GM11168 (cell line): ENCODE data around the gene NRF1.

Experiments used
- in situ Hi-C: fragments of 300-500 bp; cut with MboI; formaldehyde crosslinking; loops from one replicate; pipeline ENCODE4 v1.12.0; 2022; ENCODE audit warnings: low sequenced_read_pairs; ENCODE audit not compliant: unreplicated experiment

Gene NRF1

DNA sequence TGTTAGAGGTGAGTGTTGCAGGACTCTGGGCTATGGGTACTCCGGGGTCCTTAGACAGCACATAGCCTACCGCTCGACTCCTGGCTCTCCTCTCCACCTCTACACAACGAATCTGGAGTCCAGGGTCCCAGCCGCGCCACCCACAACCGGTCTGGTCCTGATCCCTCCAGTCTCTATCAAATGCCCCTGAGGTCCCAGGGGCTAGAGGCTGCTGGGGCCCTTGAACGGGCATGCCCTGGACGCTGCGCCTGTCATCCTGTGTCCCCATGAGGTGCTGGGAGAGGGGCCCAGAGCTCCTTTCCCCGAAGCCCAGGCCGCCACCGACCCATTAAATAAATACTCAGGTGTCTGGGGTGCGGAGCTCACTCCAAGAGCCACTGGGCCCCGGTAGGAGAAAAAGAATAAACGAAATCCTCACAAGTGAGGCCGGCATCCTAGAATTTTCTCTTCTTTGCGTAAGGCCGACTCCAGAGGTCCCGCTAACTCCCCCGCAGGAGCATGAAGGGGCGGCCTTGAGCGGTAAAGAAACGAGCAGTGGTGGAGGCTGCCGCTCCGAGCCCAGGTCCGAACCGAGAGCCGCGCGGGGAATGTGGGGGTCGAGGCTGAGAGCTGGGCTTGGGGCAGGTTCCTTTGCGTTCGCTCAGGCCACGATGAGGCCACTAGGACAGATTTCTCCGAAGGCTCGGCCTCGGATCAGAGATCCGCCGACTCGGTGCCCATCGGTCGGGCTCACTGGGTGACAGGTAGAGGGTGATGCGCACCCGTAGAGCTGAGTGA is 166.7 kb downstream of the NRF1 start:
- in situ Hi-C loops, result no loop called here

DNA sequence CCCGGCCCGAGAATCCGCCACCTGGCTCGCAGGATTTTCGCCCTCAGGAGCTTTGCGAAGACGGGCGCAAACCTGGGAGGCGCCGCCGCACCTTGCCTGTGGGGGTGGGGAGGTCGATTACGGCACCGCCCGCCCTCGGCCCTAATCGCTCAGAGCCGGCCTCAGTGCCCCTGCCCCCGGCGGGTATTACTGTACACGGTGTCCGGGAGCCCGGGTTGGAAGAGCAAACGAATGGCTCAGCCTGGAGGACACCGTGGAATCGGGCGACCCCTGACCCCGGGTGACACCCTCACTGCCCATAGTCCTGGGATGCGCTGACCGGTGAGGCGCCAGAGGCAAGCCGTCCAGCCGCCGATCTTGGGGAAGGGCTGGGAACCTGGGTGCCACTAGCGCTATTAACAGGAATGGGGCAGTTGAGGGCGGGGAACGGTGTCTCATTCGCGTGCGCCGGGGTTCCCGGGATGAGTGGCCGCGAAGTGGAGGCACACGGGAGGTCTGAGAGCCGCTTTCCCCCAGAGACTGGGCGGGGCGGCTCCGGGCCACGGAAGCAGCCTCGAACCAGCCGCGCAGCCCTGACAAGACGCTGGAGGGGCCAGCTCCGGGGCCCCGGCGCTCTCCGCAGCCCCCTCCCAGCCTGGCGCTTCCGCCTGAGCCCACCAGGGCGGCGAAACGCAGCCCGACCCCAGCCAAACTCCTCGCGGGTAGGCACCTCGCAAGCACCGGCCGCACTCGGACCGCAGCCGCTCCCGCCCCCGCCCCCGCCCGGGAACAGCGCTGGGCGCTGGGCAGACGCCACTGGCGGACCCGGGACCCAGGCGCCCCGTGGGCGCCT is 167.5 kb downstream of the NRF1 start:
- in situ Hi-C loops, result no loop called here

DNA sequence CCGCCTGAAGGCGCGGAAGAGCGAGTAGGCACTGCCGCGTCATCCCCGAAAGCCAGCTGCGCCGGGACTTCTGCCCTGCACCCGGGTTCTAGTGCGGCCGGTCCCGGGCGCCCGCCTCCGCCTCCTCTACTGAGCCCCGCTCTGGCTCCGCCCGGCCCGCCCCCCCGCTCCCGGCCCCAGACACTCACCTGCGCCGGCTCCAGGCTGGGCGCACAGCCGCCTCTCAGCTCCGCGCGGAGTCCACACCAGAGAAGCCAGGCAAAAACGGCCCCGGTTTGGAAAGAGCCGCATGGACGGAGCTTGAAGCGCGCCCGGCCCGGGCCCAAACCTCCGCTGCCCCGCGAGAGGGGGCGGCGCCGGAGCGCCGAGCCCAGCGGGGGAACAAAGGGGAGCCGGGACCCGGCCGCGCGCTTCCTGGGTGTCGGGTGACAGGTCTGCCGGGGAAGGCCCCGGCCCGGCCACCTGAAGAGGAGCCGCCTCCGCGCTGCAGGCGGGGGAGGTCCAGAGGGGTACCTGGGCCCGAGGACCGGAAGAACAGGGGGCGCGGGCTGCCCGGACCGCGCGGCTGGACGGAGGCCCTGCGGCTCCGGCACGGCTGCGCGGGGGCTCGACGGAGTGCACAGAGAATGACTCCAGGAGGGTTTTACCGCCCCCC is 168.2 kb downstream of the NRF1 start:
- in situ Hi-C loops, result no loop called here

DNA sequence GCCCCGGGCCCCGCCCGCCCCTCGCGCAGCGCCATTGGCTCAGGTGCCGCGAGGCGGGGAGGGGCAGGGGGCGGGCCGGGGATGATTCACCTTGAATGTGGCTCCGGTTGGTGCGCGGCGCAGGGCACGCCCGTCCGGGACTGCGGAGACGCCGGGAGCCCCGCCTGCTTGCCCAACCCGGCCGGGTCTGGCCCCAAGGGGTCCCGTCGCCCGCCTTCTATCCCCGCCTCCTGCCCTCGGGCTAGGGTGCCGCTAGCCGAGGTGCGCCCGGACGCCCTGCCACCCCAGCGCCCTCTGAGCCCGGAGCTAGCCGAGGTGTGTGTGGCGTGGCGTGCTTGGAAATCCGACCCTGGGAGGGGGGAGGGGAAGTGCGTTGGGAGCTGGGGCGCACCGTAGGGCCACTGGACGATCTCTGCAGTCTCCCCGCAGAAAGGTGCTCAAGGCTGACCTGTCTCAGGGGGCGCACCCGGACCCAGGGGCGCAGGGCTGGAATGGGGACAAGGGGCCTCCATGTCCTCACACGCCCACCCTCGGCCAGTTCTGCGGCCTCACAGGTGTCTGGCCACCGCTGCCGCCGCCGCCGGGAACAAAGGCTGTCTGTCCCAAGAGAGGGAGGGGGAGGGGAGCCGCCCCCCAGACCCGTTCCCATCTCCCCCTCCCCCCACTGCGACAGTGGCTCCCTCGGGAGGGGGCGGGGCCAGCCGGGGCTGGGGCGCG is 168.9 kb downstream of the NRF1 start:
- in situ Hi-C loops, result no loop called here

DNA sequence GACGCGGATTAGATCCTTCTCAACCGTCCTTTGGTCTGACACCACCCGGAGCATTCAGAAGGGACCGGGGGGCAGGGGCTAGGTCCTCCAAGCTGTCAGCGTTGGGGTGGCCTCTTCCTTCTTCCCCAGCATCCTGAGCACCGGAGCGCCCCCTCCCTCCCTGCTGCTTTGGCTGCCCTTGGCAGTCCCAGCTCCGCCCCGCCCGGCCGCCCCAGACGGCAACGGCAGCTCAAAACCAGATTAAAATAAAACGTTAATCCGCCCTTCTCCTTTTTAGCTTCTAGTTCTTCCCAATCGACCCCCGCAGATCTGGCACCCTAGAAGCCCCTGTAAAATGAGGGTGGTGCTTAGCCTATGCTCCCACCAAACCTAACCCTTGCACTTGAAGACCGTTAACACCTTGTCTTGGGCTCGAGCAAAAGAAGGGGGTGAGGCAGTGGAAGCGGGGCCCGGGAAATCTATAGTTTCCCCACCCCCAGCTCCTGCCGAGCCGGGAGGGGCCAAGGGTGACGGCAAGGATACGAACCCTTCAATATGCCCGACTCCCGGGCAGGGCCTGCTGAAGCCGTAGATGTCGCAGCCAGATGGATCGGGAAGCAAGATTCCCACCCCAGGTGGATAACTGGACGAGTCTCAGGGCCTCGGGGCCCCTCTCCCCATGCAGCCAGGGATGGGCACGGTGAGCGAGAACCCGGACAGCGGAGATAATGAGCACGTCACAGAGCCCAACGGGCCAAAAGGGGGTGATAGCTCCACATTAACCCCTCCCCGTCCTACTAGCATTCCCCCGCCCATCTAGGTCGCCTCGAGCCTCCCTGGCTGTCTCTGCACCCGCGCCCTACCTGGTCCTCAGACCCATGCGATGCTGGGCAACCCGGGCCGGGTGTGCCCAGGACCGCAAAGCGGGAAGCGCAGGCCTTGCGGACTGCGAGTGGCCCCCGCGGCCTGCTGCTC is 169.7 kb downstream of the NRF1 start:
- in situ Hi-C loops, result no loop called here

DNA sequence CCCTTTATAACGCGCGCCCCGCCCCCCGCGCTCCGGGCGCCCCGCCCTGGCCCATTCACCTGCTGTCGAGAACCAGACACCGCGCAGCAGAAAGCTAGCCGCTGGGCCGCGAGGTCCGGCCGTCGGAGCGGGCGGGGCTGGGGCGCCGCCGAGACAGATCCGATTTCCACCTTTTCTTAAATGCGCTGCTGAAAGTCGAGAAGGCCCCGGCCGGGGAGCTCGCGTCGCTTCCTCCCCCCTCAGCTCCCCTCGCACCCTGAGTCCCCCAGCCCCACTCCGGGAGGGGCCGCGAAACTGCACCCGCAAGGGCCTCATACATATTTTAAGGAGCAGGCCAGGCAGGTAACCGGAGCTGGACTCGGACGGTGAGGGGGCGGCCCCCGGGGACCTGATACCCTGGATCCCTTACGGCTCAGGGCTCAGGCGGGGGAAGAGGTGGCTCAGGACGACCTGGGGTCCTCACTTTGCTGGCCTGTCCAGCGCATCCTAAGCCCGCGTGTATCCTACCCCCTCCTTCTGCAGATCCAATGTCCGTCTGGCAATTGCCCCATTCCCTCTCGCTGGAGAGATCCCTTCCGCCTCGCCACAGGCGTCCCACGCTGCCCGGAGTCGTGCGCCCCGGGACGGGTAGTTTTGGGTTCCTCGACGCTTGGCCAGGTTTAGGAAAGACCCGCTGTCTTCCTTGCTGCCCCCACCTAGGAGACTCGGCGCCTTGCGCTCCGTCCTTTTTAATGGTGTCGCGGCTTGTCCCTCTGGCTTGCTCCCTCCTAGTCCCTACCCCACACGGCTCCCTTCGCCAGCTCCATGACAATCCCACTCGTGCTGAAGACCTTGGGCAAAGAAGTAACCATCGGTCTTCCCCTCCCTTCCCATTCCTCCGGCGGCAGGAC is 170.7 kb downstream of the NRF1 start:
- in situ Hi-C loops, result no loop called here

DNA sequence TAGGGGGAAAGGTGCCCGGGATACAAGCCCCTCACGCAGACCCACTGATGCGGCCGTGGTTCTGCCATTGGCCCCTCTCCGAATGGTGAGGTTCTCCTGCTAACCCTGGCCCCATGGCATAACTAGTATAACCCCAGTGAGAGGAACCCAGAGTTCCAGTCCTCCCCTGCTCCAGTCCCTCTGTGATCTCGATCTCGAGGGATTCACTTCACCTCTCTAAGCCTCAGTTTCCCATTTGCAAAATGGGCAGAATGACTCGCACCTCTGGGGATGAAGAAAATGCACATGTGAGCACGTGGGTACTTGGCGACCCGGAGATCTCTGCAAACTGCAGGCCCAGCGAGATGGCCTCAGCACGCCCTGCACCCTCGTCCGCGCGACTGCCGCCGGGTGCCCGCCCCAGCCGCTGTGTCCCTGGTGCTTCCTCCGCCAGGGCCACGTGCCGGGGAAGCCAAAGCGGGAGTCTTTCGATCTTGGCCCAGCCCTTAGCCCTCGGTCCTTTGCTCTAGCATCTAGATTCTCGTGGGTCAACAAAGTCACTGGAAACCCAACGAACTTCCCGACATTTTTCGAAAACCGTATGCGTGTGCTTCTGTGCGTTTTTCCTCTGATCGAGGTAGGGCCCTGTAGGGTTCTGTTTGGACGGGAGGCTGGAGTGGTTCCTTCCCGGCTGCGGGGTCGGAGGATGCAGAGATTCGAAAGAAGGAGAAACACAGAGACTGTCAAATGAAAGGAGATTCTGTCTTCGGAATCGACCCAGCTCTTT is 171.5 kb downstream of the NRF1 start:
- in situ Hi-C loops, result no loop called here

DNA sequence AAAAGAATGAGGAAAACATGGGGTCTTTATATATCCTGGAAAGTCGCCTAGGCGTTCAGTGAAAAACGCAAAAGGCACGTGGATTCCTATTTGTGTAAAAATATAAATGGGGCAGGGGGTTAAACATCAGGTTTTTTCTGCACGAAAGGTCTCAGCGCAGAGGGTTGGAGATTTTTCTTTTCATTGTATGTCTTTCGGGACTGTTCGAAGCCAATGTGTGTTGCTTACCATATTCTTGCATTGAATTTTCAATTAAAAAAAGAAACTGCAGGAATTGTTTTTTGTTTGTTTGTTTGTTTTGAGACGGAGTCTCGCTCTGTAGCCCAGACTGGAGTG is 172.0 kb downstream of the NRF1 start:
- in situ Hi-C loops, result no loop called here

DNA sequence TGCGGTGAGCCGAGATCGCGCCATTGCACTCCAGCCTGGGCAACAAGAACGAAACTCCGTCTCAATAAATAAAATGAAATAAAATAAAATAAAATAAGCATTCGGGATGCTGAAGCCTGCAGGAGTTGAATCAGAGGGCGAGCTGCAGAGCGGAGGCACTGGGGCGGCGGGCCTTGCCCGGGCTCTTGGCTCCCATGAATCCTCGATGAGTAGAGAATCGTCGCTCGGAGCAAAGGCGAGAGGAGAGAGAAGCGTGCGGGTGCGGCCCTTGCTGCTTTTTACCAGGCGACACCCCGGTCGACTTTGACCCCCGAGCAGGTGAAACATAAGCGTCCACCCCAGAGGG is 172.9 kb downstream of the NRF1 start:
- in situ Hi-C loops, result no loop called here

DNA sequence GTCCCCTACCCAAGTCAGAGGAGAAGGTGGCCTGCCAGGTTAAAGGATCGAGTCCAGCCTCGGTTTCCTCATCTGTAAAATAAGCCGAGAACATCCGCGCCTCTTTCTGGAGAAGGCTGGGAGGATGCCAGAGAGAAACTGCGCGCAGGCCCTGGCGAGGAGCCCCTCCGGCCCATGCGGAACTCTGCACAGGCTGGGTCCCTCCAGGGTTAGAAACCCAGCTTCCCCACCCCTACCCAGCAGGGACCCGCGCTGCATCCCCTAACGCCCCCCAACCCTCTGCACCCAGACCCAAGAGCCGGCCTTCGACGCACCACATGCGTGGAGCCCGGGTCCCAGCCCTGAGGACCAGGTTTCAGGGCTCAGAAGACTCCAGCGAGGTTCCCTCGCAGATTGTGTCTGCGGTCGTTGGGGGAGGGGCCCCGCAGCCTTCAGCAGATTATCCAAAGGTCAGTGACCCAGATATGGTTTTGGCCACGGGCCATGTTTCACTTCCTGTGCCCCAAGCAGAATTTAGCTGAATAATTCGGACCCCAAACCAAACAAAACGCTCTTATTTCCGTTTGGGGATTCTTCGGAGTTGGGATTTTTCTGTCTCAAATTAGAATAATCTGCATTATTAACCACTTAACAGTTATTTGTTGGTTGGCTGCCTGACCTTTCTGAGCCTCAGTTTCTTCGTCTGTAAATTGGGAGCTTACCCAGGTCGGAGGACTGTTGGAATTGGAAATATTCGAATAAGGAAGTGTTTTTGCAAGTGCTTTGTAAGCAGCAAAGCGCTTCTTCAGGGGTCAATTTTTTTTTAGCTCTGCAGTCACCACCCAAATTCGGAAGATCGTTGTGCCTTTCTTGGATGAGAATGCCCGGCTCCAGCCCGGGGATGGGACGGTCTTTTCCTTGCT is 173.5 kb downstream of the NRF1 start:
- in situ Hi-C loops, result no loop called here

DNA sequence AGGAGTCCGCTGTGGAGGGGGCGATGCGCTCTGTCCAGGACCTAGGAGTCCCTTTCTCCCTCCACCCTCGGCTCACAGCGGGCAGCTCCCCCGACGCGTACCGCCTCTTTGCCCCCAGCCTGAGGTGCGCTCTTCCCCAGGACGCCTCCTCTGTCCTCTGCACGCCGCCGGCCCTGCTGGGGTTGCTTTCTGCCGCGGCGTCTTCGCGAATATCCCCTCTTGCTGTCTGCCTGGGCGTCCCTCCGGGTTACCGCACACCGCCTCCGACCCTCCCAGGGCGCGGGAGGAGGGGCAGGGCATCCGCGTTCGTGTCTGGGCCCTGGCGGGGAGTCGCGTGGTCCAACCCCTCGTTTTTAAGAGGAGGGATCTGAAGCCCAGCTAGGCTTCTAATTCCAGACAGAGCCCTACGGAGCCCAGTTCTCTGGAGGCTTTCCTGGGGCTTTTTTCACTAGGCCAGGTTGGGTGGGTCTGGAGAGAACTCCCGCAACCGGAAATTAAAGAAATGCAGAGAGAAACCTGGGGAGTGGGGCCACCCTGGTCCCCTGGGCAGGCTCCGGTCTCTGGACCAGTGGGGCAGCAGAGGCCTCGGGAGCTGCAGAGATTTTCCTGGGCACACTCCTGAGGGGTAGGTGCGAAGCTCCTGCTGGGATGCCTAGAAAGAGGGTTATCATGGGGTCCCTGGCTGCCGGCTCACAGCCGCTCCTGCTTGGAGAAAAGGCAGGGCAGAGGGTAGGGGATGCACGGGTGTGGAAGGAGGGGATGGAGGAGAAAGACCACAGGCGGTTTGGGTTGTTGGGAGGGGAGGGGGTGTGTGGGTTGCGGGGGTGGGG is 174.4 kb downstream of the NRF1 start:
- in situ Hi-C loops, result no loop called here

DNA sequence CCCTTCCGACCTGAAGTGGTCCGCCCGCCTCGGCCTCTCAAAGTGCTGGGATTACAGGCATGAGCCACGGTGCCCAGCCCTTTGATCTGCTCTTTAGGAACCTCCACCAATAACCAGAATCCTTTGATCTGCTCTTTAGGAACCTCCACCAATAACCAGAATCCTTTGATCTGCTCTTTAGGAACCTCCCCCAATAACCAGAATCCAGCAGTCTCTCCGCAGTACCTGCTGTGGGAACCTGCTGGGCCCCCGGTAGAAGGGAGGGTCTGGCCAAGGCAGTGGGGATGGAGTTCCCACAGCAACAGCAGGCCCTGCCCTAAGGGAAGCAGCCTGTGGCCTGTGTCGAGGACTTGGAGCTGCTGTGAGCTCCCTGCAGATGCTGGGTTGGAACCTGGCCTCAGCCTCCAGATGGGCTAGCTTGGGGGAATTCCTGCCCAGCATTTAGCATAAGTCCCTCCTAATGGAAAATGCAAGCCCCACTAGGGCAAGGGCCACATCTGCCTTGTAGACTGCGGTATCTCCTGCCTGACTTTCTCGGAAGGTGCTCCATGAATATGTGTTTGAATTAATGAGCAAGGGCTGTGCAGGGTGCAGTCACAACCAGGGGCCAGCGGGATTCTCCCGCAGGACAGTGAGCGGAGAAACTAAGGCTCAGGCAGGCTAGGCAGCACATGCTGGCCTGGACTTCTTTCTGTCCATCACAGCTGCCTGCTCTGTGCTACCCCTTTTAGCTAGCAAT is 175.5 kb downstream of the NRF1 start:
- in situ Hi-C loops, result no loop called here

DNA sequence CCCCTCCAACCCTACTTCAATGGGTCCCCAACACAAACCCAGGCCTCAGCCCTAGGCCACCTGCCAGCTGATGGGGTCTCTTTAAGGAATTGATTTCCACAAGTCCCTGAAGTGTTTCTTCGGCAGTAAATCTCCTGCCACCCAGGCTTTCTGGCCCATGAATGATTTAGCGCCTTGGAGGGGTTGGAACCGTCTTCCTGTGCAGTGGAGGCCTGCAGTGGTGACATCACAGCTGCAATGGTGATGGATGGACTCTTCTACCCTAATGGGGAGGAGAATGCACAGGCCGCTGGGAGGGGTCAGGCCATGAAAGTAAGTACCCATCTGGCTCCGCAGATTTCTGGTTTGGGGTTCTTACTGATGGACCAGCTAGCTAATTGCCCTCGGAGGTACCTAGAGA is 177.5 kb downstream of the NRF1 start:
- in situ Hi-C loops, result no loop called here

DNA sequence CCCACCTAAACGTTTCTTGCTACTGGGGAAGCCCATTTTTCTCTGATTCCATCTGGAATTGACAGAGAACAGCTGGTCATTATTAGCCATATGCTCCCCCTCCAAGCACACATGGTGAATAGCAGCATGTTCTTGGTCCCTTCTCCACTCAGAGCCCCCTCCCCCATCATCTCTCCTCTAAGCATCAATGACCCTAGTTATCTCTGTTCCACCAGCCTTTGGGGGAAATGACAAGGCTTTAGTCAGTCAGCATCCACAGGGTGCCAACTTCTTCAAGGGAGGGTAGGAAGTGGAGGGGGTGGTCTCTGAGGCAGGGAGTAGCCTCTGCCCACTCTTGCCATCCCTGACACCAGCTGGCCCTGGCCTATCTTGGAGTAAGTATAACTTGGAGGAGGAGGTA is 178.1 kb downstream of the NRF1 start:
- in situ Hi-C loops, result no loop called here

DNA sequence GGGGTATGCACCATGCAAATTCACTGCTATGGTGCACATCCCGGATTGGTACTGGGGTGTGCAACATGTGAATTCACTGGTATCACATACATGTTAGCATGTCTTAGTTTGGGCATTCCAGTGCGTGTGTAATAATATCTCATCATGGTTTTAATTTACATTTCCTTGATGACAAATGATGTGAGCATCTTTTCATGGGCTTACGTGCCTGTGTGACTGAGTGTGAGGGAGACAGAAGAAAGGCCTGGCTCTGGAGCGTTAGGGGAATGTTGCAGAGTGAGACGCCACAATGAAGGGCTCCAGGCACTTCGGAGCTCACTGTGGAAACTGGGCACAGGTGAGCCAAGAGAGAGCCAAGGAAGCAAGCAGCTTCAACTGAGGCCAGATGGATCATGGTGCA is 178.6 kb downstream of the NRF1 start:
- in situ Hi-C loops, result no loop called here

DNA sequence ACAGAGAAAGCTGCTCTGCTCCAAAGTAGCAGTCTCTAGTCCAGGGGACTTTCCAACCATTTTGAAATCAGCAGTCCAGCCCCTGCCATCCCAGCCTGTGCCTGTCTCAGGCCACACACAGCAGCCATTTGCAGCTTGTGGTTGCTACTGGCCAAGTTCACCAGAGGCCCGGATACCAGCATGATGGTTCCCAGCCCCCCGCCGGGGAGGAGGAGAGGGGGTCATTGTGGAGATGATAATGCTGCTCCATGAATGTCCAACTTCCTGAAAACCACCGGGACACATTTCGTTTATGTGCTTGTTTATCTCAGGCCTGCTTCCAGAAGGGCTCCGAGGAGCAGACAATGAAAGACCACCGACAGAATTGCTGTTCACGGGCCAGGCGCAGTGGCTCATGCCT is 181.2 kb downstream of the NRF1 start:
- in situ Hi-C loops, result no loop called here
